Adrenal gland (tissue), 12 donors: Measurements from ENCODE around the gene SBK3. TPM values are rescaled to one million over a fixed set of nuclear protein-coding genes. Genes with fewer than 3 reads are reported as not detected.

Experiments used
- DNase-seq, 7 donors: peaks; one replicate each; pipeline ENCODE4 v3.0.0-alpha.2; 2019 to 2020
- H3K27ac ChIP-seq, 5 donors: fragments of 200-600 bp; sonication (generic) in 4 of 5; 1 replicate in 3 of 5; 2 replicates in 2 of 5; pipeline versions ENCODE4 v1.5.1 to v1.8.0; 2016 to 2020; ENCODE audit warnings: mild to moderate bottlenecking in 1 of 5
- H3K27me3 ChIP-seq: fragments of 200-600 bp; 2 replicates; pipeline ENCODE4 v1.8.0; 2021
- H3K36me3 ChIP-seq, 2 donors: fragments of 200-600 bp; replicated peaks in 1 of 2; 1 replicate in 1 of 2; 2 replicates in 1 of 2; pipeline versions ENCODE4 v1.5.1 to v1.8.0; 2018 to 2022
- H3K4me1 ChIP-seq, 2 donors: fragments of 200-600 bp; replicated peaks in 1 of 2; 1 replicate in 1 of 2; 2 replicates in 1 of 2; pipeline versions ENCODE4 v1.5.1 to v1.8.0; 2018 to 2021
- H3K4me3 ChIP-seq, 4 donors: fragments of 200-600 bp; sonication (generic) in 3 of 4; one replicate each; pipeline ENCODE4 v1.5.1; 2016 to 2018
- H3K9me3 ChIP-seq, 3 donors: fragments of 200-600 bp; sonication (generic) in 1 of 3; replicated peaks in 1 of 3; 1 replicate in 2 of 3; 2 replicates in 1 of 3; pipeline versions ENCODE4 v1.5.1 to v1.8.0; 2016 to 2021
- CTCF ChIP-seq, 6 experiments: fragments of 450-650 bp in 4 of 6; fragments of 200-600 bp in 2 of 6; sonication (generic) in 1 of 6; IDR thresholded peaks; 1 replicate in 5 of 6; 2 replicates in 1 of 6; pipeline versions ENCODE4 v1.5.1 to v1.8.0; 2016 to 2021; ENCODE audit warnings: antibody characterized with exemption in 6 of 6, mild to moderate bottlenecking in 2 of 6, moderate library complexity in 1 of 6
- POLR2A ChIP-seq, 2 donors: fragments of 450-650 bp; IDR thresholded peaks; one replicate each; pipeline ENCODE4 v1.6.1; 2017; ENCODE audit warnings: antibody characterized with exemption in 2 of 2, mild to moderate bottlenecking in 2 of 2, moderate library complexity in 1 of 2
- WGBS, 4 donors: extraction: QIAGEN DNeasy Blood & Tissue Kit in 2 of 4; methylation state at CpG; one replicate each; pipeline versions ENCODE4 v1.1.5 to v1.1.7; 2013 to 2017; 5-methylcytosine and 5-hydroxymethylcytosine counted together
- intact Hi-C, 2 donors: fragments of 100-400 bp; cut with DNase I; formaldehyde crosslinking; loops; one replicate each; pipeline versions ENCODE4 v1.14.1 to v1.15.0; 2022 to 2023
- polyA plus RNA-seq, 3 donors: library from polyadenylated mRNA; stranded (reverse); fragments of 200-250 nt in 2 of 3; fragments of 350-450 nt in 1 of 3; fragmentation: Illumina TruSeq in 1 of 3; extraction: RNeasy Lipid Tissue Mini Kit (QIAGEN cat#74804) in 1 of 3; gene quantifications; one replicate each; pipeline ENCODE4 v1.2.3, GENCODE V29; 2013 to 2014
- total RNA-seq, 9 donors: library from RNA; depleted of rRNA in 4 of 9; stranded (reverse); fragments of >200 nt in 4 of 9; fragments of 120-200 nt in 1 of 9; fragmentation: NEBNext Ultra II Directional in 1 of 9; extraction: Animal tissue kit (Norgen Biotek cat#: 25700) in 1 of 9; gene quantifications; one replicate each; pipeline versions ENCODE4 v1.1.0 to v1.2.4, GENCODE V29; 2013 to 2023
- donor health status: healthy with polysubstance abuse.
- donor health status: Bipolar disorder and iron deficiency.
- donor health status: DM: yes; HTN: yes; CAD: no.
- donor health status: DM: no; HTN: no; CAD: no.
- donor health status: DM: no; HTN: no; CAD: no.
- donor health status: DM: yes; HTN: yes; CAD: no.

The SBK3 gene
- total and polyA plus RNA-seq, 12 donors = 0.10 to 0.68 (median 0.18) TPM; not detected in 9

DNA sequence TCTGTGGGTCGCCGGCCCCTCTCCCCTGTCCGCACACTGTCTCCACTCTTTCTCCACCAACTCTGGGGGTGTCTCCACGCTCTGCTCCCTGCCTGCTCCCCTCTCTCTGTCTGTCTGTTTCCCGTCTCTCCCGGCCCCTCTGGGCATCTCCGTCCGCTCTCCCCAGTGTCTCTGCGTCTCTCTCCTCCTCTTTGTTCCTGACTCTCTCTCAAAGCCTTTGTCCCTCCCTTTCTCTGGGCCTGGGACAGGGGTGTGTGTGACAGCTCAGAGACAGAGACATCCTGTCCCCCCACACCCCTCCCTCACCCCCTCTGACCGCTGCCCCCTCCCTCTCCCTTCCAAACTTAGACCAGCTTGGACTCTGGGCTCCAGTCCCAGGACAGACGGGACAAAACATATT is 668 bp upstream of the SBK3 start:
- no peak for DNase-seq
- H3K27me3 ChIP-seq = peaks cover 10% of the 10 kb centered on the region
- intact Hi-C loops = no loop called here

DNA sequence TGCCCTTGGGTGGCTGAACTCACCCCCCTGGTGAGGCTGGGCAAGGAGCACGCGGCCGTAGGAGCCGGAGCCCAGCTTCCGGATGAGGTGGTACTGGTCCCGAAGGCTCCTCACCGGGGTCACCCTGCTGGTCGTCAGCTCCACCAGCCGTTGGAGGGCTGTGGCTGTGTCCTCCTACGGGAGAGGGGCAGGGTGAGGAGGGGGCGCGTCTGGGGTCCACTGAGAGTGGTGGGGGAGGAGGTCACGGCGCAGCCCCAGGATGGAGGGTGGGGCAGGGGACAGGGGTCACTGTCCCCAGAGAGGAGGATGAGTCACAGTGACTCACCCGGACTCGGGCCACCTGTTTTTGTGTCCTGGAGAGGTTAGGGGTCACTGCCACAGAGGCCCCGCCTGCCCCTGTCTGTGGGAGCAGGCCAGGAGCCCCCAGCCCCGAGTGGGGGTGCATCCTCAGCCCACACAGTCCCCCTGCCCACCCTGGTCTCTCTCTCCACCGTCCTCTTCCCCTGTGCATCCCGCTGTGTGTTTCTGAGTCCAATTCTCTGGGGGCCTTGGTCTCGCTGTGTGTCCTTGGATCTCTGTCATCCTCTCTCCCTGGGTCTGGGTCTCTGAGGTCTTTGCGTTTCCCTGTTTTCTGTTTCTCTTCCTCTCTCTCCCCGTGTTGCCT is 435 bp downstream of the SBK3 start:
- no peaks in the 10 kb centered on the region for H3K9me3 ChIP-seq
- peaks cover 0 to 5% of the 10 kb centered on the region in 2 donors for H3K4me1 ChIP-seq
- H3K27me3 ChIP-seq = peaks cover 4% of the 10 kb centered on the region
- no peak overlapping the region for H3K4me3 ChIP-seq
- DNase-seq = no peak
- intact Hi-C loops = no loop called here
- no peaks in the 10 kb centered on the region for H3K36me3 ChIP-seq
- WGBS, 4 donors = 40 to 66% (median 58%) methylated on average over 5 to 23 of the region's 23 CpGs
- TF ChIP-seq POLR2A (IDR thresholded peaks at IDR 0.05) (no peak), CTCF (IDR thresholded peaks at IDR 0.05) (no peak)
- H3K27ac ChIP-seq = no peak overlapping the region

More for the DNA sequence above, 668 bp upstream of the SBK3 start:
- H3K9me3 ChIP-seq = no peaks in the 10 kb centered on the region
- H3K36me3 ChIP-seq = no peaks in the 10 kb centered on the region
- peaks cover 0 to 5% of the 10 kb centered on the region in 2 donors for H3K4me1 ChIP-seq
- H3K27ac ChIP-seq = peak overlapping the region in 2 of 5 donors; percentile 22 to 30
- WGBS, 4 donors = 57 to 74% (median 65%) methylated on average over 10 to 11 of the region's 11 CpGs
- TF ChIP-seq POLR2A (IDR thresholded peaks at IDR 0.05) (no peak), CTCF (IDR thresholded peaks at IDR 0.05) (no peak)
- no peak overlapping the region for H3K4me3 ChIP-seq

- Histone ChIP-seq H3K4me1 (peaks cover 0 to 5% of the 10 kb centered on the region in 2 donors), H3K36me3 (no peaks in the 10 kb centered on the region), H3K9me3 (no peaks in the 10 kb centered on the region), H3K4me3 (no peak overlapping the region), H3K27ac (no peak overlapping the region), H3K27me3 (peaks cover 5% of the 10 kb centered on the region)
- 81 to 84% (median 83%) methylated on average over 8 to 15 of the region's 15 CpGs for WGBS, 4 donors
- no peak for TF ChIP-seq POLR2A (IDR thresholded peaks at IDR 0.05)
- TF ChIP-seq CTCF (IDR thresholded peaks at IDR 0.05) = no peak
- intact Hi-C loops = no loop called here
- DNase-seq = no peak
Observed at GRCh38 chr19:55544014-55544413, 1.3 kb downstream of the SBK3 start.

DNA sequence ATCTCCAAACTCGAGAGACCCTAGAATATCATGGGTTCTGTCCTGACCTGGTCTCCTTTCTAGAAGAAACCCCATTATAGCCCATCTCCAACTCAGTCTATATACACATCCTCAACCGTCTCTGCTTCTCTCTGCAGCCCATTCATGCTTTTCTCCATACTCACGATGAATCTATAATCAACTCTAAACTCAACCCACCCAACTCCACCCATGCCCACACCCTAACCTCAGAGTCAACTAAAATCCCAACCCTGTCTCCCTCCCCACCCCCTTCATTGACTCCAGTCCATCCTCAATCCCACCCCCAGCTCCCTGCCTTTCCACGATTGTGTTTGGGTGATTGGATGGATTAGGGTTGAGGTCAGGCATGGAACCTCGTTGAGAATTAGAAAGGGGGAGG is 1.8 kb downstream of the SBK3 start:
- intact Hi-C loops = no loop called here
- Histone ChIP-seq H3K9me3 (no peaks in the 10 kb centered on the region), H3K4me1 (peaks cover 0 to 5% of the 10 kb centered on the region in 2 donors), H3K36me3 (no peaks in the 10 kb centered on the region), H3K27me3 (peaks cover 7% of the 10 kb centered on the region), H3K27ac (no peak overlapping the region), H3K4me3 (no peak overlapping the region)
- no peak for TF ChIP-seq CTCF (IDR thresholded peaks at IDR 0.05)
- no peak for TF ChIP-seq POLR2A (IDR thresholded peaks at IDR 0.05)
- WGBS, 4 donors = 62 to 83% (median 71%) methylated on average over 5 of the region's 5 CpGs
- DNase-seq = no peak
